GM18868 (cell line): ENCODE measurements around the gene GNAT1.
"Not testable (repeated sequence)": the region's sequence is repeated elsewhere in the genome, so short reads cannot be mapped to it uniquely, and the experiment has no call there.

ENCODE experiments used
- ATAC-seq: cut with Tn5 transposase; IDR thresholded peaks from one replicate; pipeline ENCODE4 v1.9.1; 2021; ENCODE audit warnings: mild to moderate bottlenecking, moderate library complexity; ENCODE audit not compliant: unreplicated experiment

The GNAT1 gene

DNA sequence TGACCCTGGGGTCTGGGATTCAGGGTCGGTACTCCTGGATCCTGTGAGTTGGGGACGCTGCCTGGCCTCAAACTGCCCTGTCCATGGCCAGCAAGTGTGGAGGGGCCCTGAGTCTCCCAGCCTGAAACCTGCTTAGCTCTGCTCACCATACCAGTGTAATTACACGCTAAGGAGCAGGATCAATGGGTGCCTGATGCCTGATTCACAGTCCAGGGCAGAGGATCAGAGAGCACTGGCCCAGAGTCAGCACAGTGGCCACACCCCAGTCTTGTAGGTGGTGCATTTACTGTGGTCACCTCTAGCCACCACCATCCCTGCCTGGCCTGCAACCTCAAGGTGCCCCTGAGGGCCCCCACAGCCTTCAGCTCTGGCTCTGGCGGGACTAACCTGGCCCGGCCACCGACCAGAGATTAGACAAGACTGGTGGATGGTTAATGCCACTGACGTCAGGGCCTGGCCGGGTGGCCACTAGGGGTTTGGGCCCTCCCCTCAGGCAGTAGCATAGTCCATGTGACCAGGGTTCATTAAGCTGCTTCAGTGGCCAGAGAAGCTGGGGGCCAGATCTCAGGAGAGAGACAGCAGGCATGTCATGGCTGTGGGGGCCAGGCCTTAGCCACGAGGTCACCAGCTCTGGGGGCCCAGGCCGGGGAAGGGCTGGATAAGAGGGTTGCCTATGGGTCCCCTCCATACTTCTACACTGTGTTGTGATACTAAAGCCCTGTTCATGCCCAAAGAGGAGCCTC lies 10.3 kb downstream of the GNAT1 start:
- no peak for ATAC-seq

DNA sequence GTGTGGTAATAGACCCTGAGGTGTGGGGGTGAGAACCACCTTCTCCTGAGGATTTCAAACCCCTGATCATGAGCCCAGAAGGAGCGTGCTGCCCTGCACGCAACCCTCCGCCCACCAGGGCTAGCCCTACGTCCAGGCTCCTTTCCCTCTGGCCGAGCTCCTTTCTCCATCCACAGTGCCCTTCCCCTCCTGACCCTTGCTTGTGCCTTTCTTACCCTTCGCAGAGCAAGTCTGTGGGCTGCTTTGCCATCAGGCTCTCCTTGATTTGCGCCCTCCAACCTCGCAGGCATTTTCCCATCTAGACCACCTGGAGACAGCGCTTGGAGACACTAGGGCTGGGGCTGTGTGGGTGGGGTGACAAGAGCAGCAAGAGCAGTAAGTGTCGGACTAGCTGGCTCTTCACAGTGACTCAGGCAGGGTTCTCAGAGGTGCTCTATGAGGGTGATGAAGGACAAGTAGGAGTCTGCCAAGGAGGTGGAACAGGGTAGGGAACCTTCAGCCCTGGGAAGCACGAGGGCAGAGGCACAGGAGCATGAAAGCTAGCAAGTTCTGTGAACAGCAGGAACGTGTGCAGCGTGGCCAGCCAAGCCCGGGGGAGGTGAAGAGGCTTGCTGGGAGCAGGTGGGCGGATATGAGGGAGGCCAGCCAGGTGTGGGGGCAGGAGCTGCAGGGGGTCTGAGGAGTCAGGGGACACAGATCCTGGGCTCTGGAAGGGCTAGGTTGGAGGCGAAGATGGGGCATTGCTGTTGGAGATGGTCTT lies 11.1 kb downstream of the GNAT1 start:
- no peak for ATAC-seq

DNA sequence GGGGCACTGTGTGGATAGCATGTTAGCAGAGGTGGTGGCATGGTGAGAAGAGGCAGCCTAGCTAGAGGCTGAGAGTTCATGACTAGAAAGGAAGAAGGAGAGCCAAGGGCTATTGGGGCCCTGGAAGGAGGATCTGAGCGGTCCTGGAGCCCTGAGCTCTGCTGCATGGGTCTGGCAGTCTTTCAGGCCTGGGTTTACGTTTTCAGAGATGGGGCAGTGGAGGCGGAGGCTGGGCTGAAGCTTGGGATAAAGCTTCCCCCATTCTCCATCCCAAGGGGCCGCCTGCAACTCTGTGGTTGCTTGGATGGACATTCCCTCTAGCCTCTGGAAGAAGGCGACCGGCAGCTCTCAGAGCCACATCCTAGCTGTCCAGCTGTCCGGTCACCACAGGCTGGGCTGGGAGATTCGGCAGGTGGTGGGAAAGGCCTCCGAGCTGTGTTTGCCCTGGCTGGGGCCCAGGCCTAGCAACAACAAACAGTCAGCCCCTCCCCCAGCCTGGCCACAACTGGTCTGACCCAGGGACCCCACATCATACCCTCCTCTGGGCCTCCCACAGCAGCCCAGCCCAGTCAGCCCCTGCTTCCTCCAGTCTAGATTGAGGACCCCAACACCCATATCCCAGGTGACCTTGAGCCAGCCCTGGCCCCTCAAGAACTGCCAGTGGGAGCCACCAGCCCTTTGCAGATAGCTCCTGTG lies 11.9 kb downstream of the GNAT1 start:
- ATAC-seq, result no peak

- ATAC-seq, result no peak
These were observed 12.7 kb downstream of the GNAT1 start for GRCh38 chr3:50203809-50204803.

DNA sequence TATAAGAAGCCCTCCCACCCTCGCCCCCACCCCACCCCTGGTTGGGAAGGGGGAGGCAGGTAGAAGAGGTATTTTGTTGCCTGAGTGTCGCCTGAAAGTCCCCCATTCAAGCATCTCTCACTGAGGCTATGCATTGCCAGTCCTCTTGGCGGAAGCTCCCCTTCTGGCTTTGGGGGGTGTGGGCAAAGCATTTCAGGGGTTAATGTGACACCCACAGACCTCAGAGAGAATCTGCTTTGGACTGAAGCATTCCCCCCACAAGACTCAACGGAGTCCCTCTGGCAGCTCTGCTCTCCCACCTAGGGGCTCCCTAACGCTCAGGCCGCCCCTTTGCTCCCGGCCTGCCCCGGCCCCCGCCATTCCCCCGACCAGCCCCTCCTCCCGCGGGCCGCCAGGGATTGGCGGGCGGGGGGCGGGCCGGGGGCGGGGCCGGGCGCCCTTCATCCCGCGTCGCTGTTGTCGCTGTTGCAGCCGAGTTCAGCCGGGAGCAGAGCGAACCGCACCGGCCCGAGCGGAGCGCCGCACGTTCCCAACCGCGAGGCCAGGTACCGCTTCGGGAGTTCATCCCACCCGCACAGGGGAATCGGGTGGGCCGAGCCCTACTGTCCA lies 13.5 kb downstream of the GNAT1 start, which contains the start of gene SLC38A3:
Gene SLC38A3 (plus strand): TSS at position 468 of the 609 bp plus-strand sequence. CDS start 8,929 bp downstream, outside the sequence.
- ATAC-seq, result no peak

- no peak for ATAC-seq
These were observed 14.2 kb downstream of the GNAT1 start for GRCh38 chr3:50205413-50206276.

DNA sequence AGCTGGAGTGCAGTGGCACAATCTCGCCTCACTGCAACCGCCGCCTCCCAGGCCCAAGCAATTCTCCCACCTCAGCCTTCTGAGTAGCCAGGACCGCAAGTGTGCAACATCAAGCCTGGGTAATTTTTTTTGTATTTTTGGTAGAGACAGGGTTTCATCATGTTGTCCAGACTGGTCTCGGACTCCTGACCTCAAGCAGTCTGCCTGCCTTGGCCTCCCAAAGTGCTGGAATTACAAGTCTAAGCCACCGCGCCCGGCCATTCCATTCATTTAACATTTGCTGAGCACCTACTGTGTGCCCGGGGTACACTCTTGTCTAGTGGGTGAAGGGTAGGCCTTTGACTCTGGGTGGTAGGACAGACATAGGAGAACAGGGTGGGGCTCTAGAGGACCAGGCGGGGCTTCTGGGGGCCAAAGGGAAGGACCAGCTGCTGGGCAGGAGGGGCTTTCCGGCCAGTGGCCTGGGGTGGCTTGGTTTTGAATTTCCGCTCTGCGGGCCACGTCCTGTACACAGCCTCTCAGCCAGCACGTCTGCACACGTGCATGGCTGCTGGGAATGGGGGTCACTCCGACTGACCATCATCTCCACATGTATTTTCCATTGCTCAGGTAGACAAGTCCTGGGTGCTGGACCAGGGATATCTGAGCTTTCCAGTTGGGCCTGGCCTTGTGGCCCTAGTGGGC lies 16.1 kb downstream of the GNAT1 start:
- ATAC-seq, result no peak

DNA sequence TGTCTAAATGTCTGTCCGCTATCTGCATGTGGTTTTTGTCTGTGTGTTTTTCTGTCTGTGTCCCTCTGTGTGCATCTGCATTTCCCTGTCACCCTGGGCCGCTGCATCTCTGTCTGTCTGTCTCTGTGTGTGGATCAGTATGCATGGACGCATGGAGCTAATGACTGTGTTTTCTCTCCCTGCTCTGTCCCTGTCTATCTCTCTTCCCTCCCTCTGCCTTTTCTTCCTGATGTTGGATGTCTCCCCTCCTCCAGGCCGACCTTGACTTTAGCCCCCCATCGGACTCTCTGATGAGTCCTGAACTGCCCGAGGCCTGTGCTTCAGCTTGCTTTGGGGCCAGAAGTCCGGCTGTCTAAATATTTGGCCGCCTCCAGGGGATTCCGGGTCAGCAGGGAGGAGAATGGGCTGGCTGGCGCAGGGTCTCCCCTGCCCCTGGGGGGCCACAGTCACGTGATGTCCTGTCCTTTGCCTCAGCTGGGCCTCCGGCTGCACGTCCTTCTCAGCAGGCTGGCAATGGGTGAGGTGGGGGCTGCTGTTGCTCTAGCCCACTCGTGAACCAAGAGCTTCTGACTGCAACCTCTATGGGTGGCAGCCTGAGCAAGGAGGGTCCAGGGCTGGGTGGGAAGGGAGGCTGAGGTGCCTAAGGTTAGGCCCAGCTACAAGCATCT lies 17.4 kb downstream of the GNAT1 start:
- ATAC-seq, result no peak

- ATAC-seq, result no peak
These were observed 18.7 kb downstream of the GNAT1 start for GRCh38 chr3:50210176-50210509.

GRCh38 chr3:50210510-50211367 lies 19.3 kb downstream of the GNAT1 start:
- ATAC-seq, result no peak

DNA sequence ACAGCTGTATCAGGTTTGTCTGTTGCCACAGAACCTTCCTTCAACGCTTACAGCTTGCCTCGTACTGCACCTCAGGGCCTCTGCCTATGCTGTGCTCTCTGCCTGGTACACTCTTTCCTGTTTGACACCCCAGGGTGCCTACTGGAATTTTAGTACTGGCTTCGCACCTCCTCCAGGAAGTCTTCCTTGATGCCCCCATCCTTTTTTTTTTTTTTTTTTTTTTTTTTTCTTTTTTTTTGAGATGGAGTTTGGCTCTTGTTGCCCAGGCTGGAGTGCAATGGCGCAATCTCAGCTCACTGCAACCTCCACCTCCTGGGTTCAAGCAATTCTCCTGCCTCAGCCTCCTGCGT lies 19.9 kb downstream of the GNAT1 start:
- not testable (repeated sequence) for ATAC-seq

DNA sequence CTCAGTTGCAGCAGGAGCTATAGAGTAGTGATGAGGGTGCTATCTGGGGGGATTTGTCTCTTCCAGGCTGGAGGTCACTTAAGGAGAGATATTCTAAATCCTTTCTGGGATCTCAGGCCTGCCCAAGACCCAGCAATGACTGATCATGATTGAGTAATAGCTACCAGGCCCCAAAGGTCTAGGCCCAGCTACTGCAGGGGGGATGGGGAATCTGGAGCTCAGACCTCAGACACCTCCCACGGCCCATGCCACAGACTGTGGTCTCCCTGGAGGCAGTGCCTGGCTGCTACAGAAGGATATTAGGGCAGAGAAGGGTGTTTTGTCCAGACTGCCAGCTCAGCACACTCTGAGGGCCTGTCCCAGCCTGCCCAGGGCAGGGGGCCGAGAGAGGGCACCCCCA lies 20.5 kb downstream of the GNAT1 start:
- no peak for ATAC-seq

GRCh38 chr3:50212502-50212901 lies 21.1 kb downstream of the GNAT1 start:
- no peak for ATAC-seq

GRCh38 chr3:50212971-50213370 lies 21.6 kb downstream of the GNAT1 start:
- no peak for ATAC-seq

- ATAC-seq, result no peak
These were observed 22.0 kb downstream of the GNAT1 start for GRCh38 chr3:50213373-50213772.

DNA sequence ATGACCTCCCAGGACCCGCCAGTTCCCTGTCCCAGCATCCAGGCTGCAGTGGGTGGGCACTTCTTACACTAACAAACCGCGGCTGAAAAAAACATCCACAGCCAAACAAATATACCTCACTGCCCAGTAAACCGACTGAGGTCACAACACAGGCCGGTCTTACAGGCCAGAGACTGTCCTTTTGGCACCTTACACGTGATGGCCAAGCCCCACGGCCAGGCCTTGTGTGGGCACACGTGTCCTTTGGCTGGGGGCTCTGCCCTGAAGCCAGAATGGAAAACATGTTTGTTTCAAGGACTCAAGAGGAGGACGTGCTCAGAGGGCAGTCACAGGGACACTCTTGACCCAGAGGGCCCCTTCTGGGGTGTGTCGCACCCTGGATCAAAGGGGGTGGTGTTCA lies 23.4 kb downstream of the GNAT1 start:
- ATAC-seq, result no peak

DNA sequence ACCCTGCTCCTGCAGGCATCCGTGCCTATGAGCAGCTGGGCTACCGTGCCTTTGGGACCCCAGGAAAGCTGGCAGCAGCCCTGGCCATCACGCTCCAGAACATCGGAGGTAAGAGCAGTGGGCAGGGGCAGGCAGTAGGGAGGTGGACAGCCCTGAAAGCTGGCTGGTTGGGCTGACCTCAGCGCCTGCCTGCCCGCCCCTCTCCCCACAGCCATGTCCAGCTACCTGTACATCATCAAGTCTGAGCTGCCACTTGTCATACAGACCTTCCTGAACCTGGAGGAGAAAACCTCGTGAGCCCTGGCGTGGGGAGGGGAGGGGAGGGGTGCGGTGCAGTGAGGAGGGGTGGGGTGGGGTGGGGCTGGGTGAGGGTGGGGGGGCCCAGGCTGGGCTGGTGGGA lies 24.1 kb downstream of the GNAT1 start:
- ATAC-seq, result no peak
